Stomach (tissue), 4 donors: ENCODE data around the gene DNAI1.

Experiments
- CTCF ChIP-seq, 7 experiments: fragments of 450-650 bp in 4 of 7; fragments of 200-600 bp in 3 of 7; sonication (generic) in 3 of 7; IDR thresholded peaks; one replicate each; pipeline ENCODE4 v1.5.1; 2016 to 2019; ENCODE audit warnings: antibody characterized with exemption in 7 of 7, control low read depth in 2 of 7, mild to moderate bottlenecking in 1 of 7
- POLR2A ChIP-seq, 4 donors: fragments of 450-650 bp; IDR thresholded peaks; one replicate each; pipeline ENCODE4 v1.6.1; 2016; ENCODE audit warnings: antibody characterized with exemption in 4 of 4, control low read depth in 2 of 4, mild to moderate bottlenecking in 1 of 4, moderate library complexity in 1 of 4

DNA sequence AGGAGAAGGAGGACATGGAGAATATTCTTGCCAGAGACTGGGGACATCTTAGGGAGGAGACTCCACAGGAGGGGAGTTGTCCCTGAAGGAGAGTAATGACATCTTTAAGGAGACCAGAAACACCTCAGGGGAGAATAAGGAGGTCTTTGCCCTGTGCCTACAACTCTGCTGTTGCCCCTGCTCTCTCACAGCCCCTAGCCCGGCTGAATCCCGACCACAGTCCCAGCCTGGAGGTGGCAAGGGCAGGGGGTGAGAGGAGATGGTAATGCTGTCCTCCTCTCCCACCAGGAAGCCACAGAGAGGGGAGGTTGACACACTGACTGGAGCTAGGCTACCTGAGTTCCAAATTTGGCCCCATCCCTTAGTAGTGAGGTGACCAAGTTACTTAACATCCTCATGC, 94.4 kb downstream of the DNAI1 start:
- TF ChIP-seq CTCF (IDR thresholded peaks at IDR 0.05) (no peak), POLR2A (IDR thresholded peaks at IDR 0.05) (no peak)
